Keratinocyte (primary cell): Measurements from ENCODE around the gene ZMYND19.

Experiments used
- CTCF ChIP-seq, 3 experiments: IDR thresholded peaks in 1 of 3; conservative IDR thresholded peaks in 1 of 3; optimal IDR thresholded peaks in 1 of 3; 2 replicates in 2 of 3; 3 replicates in 1 of 3; pipeline versions ENCODE3 to v1.5.1; 2011; ENCODE audit warnings: low read length in 3 of 3, mild to moderate bottlenecking in 3 of 3, moderate library complexity in 2 of 3, control low read depth in 1 of 3, inconsistent platforms in 1 of 3; ENCODE audit not compliant: insufficient read depth in 2 of 3; ENCODE audit errors: extremely low read depth in 1 of 3
- EZH2 ChIP-seq: IDR thresholded peaks from one replicate; pipeline ENCODE4 v1.6.1; 2012; ENCODE audit warnings: inconsistent platforms, mild to moderate bottlenecking, low read length, moderate library complexity

- TF ChIP-seq CTCF (optimal IDR thresholded peaks at IDR 0.05 in 1 of 3, IDR thresholded peaks at IDR 0.05 in 1 of 3, conservative IDR thresholded peaks at IDR 0.05 in 1 of 3; ENCODE audit: extremely low read depth in 1 of 3, insufficient read depth in 2 of 3, low read length in 3 of 3): no peak
- TF ChIP-seq EZH2: no peak
These were observed 29.1 kb upstream of the ZMYND19 start for GRCh38 chr9:137619240-137620047.
